Common myeloid progenitor, CD34-positive (primary cell): ENCODE results near the gene FBXL15.

ENCODE experiments used
- CTCF ChIA-PET: fragments of 350-600 bp; sonication (Branson Sonifier 250); formaldehyde crosslinking; loops from one replicate; lab custom pipeline; 2021; ENCODE audit warnings: antibody characterized with exemption; lab: Charles Lee
- POLR2A ChIA-PET: fragments of 350-600 bp; sonication (Branson Sonifier 250); formaldehyde crosslinking; loops from one replicate; lab custom pipeline; 2021; ENCODE audit warnings: antibody characterized with exemption; lab: Charles Lee
- DNase-seq, 3 donors: peaks; one replicate each; pipeline versions ENCODE4 v3.0.0 to v3.0.0-alpha.2; 2013
- H3K27ac ChIP-seq, 2 experiments: 1 replicate in 1 of 2; 2 replicates in 1 of 2; pipeline ENCODE4 v1.7.0; 2013; ENCODE audit warnings: inconsistent platforms in 2 of 2, low read length in 2 of 2, mild to moderate bottlenecking in 2 of 2, low read depth in 1 of 2, moderate library complexity in 1 of 2; ENCODE audit not compliant: severe bottlenecking in 2 of 2, insufficient read depth in 1 of 2, poor library complexity in 1 of 2
- H3K27me3 ChIP-seq, 5 experiments: replicated peaks in 2 of 5; 1 replicate in 3 of 5; 2 replicates in 2 of 5; pipeline versions ENCODE4 v1.6.1 to v1.7.0; 2013; ENCODE audit warnings: low read length in 4 of 5, mild to moderate bottlenecking in 2 of 5, moderate library complexity in 2 of 5, inconsistent platforms in 1 of 5; ENCODE audit not compliant: insufficient read depth in 5 of 5, control insufficient read depth in 4 of 5
- H3K36me3 ChIP-seq, 4 experiments: 1 replicate in 2 of 4; 2 replicates in 2 of 4; pipeline versions ENCODE4 v1.6.1 to v1.7.0; 2013; ENCODE audit warnings: low read length in 3 of 4, control low read depth in 1 of 4, mild to moderate bottlenecking in 1 of 4; ENCODE audit not compliant: control insufficient read depth in 4 of 4, insufficient read depth in 4 of 4
- H3K4me1 ChIP-seq, 4 experiments: 1 replicate in 3 of 4; 2 replicates in 1 of 4; pipeline versions ENCODE4 v1.6.1 to v1.7.1; 2013; ENCODE audit warnings: low read length in 3 of 4, mild to moderate bottlenecking in 3 of 4, control low read depth in 1 of 4, inconsistent platforms in 1 of 4, moderate library complexity in 1 of 4; ENCODE audit not compliant: control insufficient read depth in 4 of 4, insufficient read depth in 4 of 4; ENCODE audit errors: control extremely low read depth in 1 of 4
- H3K4me3 ChIP-seq, 7 experiments: 1 replicate in 4 of 7; 2 replicates in 3 of 7; pipeline versions ENCODE4 v1.5.1 to v1.7.0; 2013; ENCODE audit warnings: mild to moderate bottlenecking in 7 of 7, low read length in 6 of 7, moderate library complexity in 6 of 7, inconsistent platforms in 2 of 7, low read depth in 2 of 7, control low read depth in 1 of 7; ENCODE audit not compliant: insufficient read depth in 4 of 7, control insufficient read depth in 1 of 7; ENCODE audit errors: extremely low read depth in 1 of 7
- H3K9me3 ChIP-seq, 5 experiments: 1 replicate in 4 of 5; 2 replicates in 1 of 5; pipeline versions ENCODE4 v1.6.1 to v1.7.1; 2013; ENCODE audit warnings: low read length in 4 of 5, mild to moderate bottlenecking in 2 of 5, inconsistent platforms in 1 of 5, low read depth in 1 of 5, moderate library complexity in 1 of 5; ENCODE audit not compliant: control insufficient read depth in 4 of 5, insufficient read depth in 2 of 5; ENCODE audit errors: control extremely low read depth in 1 of 5
- WGBS: methylation state at CpG from one replicate; pipeline ENCODE4 v1.1.5; 2013; ENCODE audit not compliant: insufficient coverage; 5-methylcytosine and 5-hydroxymethylcytosine counted together

FBXL15 gene

DNA sequence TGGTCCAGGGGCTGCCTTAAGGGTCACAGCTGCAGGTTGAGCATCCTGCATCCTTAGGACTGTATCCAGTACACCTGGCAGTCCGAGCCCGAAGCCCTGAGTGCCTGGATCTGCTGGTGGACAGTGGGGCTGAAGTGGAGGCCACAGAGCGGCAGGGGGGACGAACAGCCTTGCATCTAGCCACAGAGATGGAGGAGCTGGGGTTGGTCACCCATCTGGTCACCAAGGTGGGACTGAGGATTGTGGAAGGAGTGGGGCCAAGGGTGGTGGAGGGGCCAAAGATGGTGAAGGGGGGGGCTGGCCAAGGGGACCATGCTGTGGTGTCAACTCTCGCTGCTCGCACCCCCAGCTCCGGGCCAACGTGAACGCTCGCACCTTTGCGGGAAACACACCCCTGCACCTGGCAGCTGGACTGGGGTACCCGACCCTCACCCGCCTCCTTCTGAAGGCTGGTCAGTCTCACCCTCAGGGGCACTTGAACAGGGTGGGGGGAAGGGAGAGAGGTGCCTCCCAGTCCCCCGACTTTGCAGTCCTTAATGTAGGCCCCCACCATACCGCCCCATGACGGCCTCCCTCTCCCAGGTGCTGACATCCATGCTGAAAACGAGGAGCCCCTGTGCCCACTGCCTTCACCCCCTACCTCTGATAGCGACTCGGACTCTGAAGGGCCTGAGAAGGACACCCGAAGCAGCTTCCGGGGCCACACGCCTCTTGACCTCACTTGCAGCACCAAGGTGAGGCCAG lies 19.9 kb upstream of the FBXL15 start:
- peak in 1 of 3 donors; percentile 8 for DNase-seq
- no peak overlapping the region for H3K4me3 ChIP-seq
- H3K4me1 ChIP-seq = peaks cover 0 to 26% (median 18%) of the 10 kb centered on the region in 4 experiments
- 96% methylated on average over 17 of the region's 22 CpGs for WGBS
- no peak overlapping the region for H3K27ac ChIP-seq
- ChIA-PET POLR2A (interaction anchor here (1.3 to 1.8 kb wide), 2 partner anchors 13 to 21 kb away, joined by 4 read pairs; no protein-coding TSS in a partner anchor), CTCF (interaction anchor here (1.0 to 6.7 kb wide), 17 partner anchors 7 to 174 kb away, joined by 3 to 45 read pairs (median 6); partner anchors contain the start of genes CUEDC2 and FBXL15)
- H3K27me3 ChIP-seq = no peaks in the 10 kb centered on the region
- H3K36me3 ChIP-seq = peaks cover 0 to 34% (median 19%) of the 10 kb centered on the region in 4 experiments
- H3K9me3 ChIP-seq = no peaks in the 10 kb centered on the region

DNA sequence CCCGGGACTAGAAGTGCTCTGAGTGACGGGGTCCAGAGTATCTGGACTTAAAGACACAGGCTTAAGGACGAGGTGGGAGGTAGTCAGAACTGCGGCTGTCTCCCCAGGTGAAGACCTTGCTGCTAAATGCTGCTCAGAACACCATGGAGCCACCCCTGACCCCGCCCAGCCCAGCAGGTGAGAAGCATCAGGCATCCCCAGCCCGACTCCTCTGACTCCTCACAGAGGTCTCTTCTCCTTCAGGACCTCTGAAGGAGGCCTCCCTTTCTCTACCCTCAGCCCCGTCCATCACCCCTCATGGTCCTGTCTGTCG lies 19.3 kb upstream of the FBXL15 start:
- peaks cover 0 to 21% (median 13%) of the 10 kb centered on the region in 4 experiments for H3K4me1 ChIP-seq
- WGBS = 93% methylated on average over 8 of the region's 8 CpGs
- ChIA-PET CTCF (interaction anchor here (1.0 to 6.7 kb wide), 9 partner anchors 8 to 182 kb away, joined by 3 to 45 read pairs (median 7); partner anchors contain the start of gene FBXL15), POLR2A (interaction anchor here (1.8 kb wide), 1 partner anchor 13 kb away, joined by 4 read pairs; no protein-coding TSS in a partner anchor)
- no peak overlapping the region for H3K27ac ChIP-seq
- H3K36me3 ChIP-seq = peaks cover 0 to 34% (median 19%) of the 10 kb centered on the region in 4 experiments
- H3K27me3 ChIP-seq = no peaks in the 10 kb centered on the region
- H3K9me3 ChIP-seq = no peaks in the 10 kb centered on the region
- no peak for DNase-seq
- no peak overlapping the region for H3K4me3 ChIP-seq

DNA sequence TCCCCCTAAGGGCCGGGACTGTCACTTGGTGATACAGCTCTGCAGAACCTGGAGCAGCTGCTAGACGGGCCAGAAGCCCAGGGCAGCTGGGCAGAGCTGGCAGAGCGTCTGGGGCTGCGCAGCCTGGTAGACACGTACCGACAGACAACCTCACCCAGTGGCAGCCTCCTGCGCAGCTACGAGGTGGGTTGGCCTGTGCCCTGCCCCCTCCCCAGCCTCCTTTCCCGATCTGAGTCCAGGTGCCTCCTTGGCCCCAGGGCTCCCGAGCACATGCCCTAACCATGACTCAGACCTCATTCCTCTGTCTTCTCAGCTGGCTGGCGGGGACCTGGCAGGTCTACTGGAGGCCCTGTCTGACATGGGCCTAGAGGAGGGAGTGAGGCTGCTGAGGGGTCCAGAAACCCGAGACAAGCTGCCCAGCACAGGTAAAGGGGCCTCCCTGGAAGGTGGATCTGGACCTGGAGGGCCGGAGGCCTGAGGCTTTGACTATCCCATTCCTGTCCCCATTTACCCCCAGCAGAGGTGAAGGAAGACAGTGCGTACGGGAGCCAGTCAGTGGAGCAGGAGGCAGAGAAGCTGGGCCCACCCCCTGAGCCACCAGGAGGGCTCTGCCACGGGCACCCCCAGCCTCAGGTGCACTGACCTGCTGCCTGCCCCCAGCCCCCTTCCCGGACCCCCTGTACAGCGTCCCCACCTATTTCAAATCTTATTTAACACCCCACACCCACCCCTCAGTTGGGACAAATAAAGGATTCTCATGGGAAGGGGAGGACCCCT lies 18.7 kb upstream of the FBXL15 start:
- Histone ChIP-seq H3K9me3 (no peaks in the 10 kb centered on the region), H3K27me3 (no peaks in the 10 kb centered on the region), H3K36me3 (peaks cover 0 to 30% (median 17%) of the 10 kb centered on the region in 4 experiments), H3K27ac (no peak overlapping the region), H3K4me3 (no peak overlapping the region), H3K4me1 (peaks cover 0 to 15% (median 9%) of the 10 kb centered on the region in 4 experiments)
- DNase-seq = peak in 1 of 3 donors; percentile 9
- 98% methylated on average over 13 of the region's 18 CpGs for WGBS
- POLR2A ChIA-PET = interaction anchor here (1.8 kb wide), 1 partner anchor 14 kb away, joined by 4 read pairs; no protein-coding TSS in a partner anchor
- CTCF ChIA-PET = interaction anchor here (1.0 to 6.7 kb wide), 7 partner anchors 8 to 181 kb away, joined by 3 to 45 read pairs (median 16); partner anchors contain the start of gene FBXL15

GRCh38 chr10:102402512-102402896 lies 18.1 kb upstream of the FBXL15 start:
- Histone ChIP-seq H3K9me3 (no peaks in the 10 kb centered on the region), H3K4me3 (no peak overlapping the region), H3K4me1 (peaks cover 0 to 15% (median 9%) of the 10 kb centered on the region in 4 experiments), H3K36me3 (peaks cover 0 to 26% (median 15%) of the 10 kb centered on the region in 4 experiments), H3K27ac (no peak overlapping the region), H3K27me3 (peaks cover 0 to 4% (median 0%) of the 10 kb centered on the region in 5 experiments)
- ChIA-PET CTCF (interaction anchor here (1.0 to 4.0 kb wide), 9 partner anchors 8 to 181 kb away, joined by 3 to 28 read pairs (median 7); partner anchors contain the start of genes C10orf95, ELOVL3, NFKB2 and PSD), POLR2A (interaction anchor here (3.5 kb wide), 1 partner anchor 9 kb away, joined by 31 read pairs; no protein-coding TSS in a partner anchor)
- 100% methylated on average over 4 of the region's 5 CpGs for WGBS
- no peak for DNase-seq

DNA sequence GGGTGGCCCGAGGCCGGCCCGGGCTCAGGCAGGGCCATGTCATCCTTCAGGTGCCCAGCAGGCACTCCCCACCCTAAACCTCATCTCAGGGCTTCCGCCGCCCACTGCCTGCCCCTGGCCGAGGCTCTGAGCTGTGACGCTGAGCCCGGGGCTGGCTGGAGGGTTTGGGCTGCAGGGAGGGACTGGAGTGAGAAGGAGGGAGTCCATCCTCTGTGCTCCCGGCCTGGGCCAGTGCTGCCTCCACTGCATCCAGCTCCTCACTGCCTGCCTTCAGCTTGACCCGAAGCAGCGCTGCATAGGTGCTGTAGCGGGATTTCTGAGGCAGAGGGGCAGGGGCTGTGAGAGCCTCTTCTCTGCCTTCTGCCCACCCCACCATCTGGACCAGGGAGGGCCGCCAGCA lies 17.5 kb upstream of the FBXL15 start:
- H3K27ac ChIP-seq = no peak overlapping the region
- ChIA-PET POLR2A (interaction anchor here (0.9 to 3.5 kb wide), 3 partner anchors 9 to 180 kb away, joined by 3 to 31 read pairs (median 3); partner anchors contain the start of gene FBXL15), CTCF (interaction anchor here (1.1 to 4.0 kb wide), 11 partner anchors 9 to 180 kb away, joined by 3 to 28 read pairs (median 7); partner anchors contain the start of genes C10orf95, ELOVL3, NFKB2 and PSD)
- H3K4me3 ChIP-seq = no peak overlapping the region
- whole genome bisulfite sequencing = 97% methylated on average over 13 of the region's 13 CpGs
- no peak for DNase-seq
- H3K4me1 ChIP-seq = peaks cover 0 to 15% (median 9%) of the 10 kb centered on the region in 4 experiments
- H3K36me3 ChIP-seq = peaks cover 0 to 24% (median 11%) of the 10 kb centered on the region in 4 experiments
- H3K27me3 ChIP-seq = peaks cover 0 to 6% (median 3%) of the 10 kb centered on the region in 5 experiments
- no peaks in the 10 kb centered on the region for H3K9me3 ChIP-seq

DNA sequence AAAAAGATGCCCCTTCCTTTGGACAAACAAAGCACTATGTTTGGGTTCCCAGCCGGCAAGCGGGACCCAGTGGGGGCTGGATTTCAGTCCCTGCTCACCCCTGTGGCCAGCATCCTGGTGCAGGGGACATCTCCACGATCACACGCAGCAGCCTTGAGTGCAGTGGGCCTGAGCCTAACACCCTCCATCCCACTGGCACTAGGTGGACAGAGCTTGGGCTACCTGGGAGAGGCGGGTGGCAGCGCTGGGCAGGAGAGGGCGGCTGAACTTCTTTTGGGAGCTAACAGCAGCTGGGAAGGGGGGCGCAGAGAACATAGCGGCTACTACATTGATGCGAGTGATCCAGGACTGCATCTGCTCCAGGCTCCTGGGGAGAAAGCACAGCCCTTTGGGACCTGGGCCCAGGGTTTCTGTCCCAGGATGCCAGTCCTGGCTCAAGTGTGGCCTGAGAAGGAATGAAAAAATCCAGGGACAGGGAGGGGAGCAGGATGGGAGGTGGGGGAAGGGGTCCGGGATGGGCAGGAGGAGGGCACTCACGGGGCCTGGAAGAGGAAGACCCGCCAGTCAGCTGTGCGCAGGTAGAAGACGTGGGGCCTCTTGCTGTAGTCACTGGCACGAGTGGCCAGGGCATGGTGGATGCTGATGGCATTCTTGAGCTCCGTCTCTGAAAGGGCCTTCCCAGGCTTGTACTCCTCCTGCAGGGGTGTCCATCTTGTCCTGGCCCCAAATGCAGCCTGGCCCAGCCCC lies 16.1 kb upstream of the FBXL15 start:
- H3K9me3 ChIP-seq = no peaks in the 10 kb centered on the region
- DNase-seq = peak in 1 of 3 donors; percentile 19
- H3K27ac ChIP-seq = no peak overlapping the region
- WGBS = 95% methylated on average over 15 of the region's 17 CpGs
- H3K4me1 ChIP-seq = peaks cover 0 to 14% (median 12%) of the 10 kb centered on the region in 4 experiments
- peaks cover 0 to 13% (median 9%) of the 10 kb centered on the region in 5 experiments for H3K27me3 ChIP-seq
- ChIA-PET CTCF (interaction anchor here (1.3 to 4.0 kb wide), 12 partner anchors 8 to 179 kb away, joined by 3 to 28 read pairs (median 8); partner anchors contain the start of genes C10orf95, NFKB2 and PSD), POLR2A (interaction anchor here (1.0 to 3.5 kb wide), 4 partner anchors 9 to 75 kb away, joined by 3 to 31 read pairs (median 5); partner anchors contain the start of genes FBXL15 and NFKB2)
- no peak overlapping the region for H3K4me3 ChIP-seq
- peaks cover 0 to 24% (median 9%) of the 10 kb centered on the region in 4 experiments for H3K36me3 ChIP-seq
